NCI-H2227 (cell line): Measurements from ENCODE around the gene PLEK.
A peak's percentile ranks its signal among the peaks of the same experiment; 100 is the strongest.
"Not testable (repeated sequence)": the region's sequence is repeated elsewhere in the genome, so short reads cannot be mapped to it uniquely, and the experiment has no call there.

ENCODE experiments used
- DNase-seq: peaks from one replicate; lab custom pipeline; 2025; ENCODE audit not compliant: unreplicated experiment; lab: John Stamatoyannopoulos, UW

PLEK gene

DNA sequence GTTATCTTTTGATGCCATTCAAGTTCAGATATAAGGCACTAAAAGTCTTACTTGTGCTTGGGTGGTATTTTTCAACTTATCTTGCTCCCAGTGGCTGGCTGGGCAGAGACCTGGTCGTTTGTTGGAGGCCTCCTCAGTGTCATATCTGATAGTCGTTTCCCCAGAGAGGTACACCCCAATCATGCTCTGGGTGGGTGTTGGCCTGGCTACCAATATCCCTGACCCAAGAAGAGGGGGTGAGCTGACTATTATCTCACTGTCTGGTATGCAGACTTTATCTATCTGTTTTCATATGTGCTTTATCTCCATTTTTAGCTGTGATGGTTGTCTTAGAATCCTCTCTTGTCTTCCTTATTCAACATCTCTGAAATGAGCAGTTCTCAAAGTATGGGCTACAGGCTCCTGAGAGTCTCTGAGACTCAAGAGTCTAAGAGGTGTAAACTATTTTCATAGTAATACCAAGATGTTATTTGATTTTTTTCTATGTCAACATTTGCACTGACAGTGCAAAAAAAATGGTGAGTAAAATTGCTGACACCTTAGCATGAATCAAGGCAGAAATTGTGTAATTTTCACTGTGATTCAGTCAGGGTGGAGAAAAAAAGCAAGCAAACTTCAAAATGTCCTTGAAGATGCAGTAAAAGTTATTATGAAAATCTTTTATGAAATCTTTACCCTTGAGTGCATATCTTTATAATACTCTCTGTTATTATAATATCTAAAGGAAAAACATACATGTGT, 12.3 kb upstream of the PLEK start:
- no peak for DNase-seq

DNA sequence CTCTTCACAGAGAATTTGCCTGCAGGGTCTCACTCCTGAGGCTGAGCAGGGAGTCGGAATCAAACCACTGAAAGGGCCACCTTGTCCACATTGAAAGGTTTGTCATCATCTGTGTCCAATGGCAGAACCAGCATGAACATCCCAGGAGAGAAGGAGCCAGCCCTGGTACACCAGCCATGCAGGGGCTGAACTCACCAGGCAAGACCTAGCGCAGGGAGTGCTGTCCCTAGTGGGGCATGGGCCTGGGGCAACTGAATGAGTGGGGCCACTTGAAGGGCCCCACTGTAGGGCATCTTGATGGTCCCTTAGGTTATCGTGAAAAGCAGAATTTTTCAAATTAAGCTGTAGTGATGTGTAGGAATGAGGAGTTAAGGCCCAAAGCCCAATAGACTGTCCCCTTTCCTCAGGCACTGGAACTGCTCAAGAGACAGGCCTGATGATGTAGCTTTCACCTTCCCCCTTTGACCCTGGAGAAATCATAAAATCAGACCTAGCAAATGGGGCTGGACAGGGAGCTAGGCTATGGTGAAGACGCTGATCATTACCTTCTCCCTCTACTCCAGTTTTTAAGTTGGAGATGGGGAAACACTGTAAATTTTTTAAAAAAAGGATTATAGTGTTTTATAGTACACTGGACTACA, 8.4 kb upstream of the PLEK start:
- DNase-seq, result no peak

DNA sequence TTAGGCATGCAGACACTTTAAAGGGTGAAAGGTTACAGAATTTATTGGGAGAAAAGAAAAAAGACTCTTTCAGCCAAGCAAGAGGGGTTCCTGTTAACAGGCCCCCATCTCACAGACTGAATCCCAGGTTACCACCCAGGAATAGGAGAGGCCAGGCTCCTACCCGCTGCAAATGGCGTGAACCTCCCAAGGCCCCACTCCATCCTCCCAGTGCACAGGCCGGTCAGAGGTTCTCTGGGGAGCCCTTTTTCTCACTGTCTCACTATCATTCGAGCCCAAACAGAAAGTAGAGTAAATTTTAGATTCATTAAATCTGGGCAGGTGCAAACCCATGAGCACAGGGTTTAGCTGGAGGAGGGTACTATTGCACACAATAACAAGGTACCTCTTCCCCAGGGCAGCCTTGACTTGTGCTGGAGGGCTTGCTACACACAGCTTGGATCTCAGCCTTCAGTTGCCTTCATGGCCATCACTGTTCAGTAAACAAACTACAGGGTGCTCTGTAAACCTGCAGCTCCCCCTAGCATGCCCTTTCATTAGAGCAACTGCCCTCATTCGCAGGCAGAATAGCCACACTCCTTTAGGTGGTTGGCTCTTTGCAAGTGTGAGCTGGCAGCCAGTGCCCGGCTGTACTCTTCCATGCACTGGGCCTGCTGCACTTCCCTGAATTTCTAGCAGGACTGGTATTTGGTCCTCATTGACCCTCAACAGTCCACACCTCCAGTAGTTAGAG, 7.3 kb upstream of the PLEK start:
- peak; percentile 42 for DNase-seq

DNA sequence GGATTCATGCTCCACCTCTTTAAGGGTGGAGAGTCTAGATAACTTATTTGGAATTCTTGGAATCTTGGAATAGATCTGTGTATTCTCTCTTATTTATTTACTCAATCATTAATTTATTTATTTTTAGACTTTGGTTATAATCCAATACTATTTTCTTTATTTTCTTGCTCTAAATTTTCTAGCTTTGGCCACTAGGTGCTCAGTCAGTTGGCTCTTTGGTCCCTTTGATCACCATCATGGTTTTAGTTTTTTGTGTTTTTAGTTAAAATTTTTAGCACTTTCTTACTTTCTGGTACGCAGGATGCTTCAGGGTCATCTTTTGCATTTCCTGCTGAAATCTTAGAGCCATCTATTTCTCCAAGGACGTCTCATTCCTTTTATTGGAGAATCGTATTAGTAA, 5.2 kb upstream of the PLEK start:
- DNase-seq, result no peak

DNA sequence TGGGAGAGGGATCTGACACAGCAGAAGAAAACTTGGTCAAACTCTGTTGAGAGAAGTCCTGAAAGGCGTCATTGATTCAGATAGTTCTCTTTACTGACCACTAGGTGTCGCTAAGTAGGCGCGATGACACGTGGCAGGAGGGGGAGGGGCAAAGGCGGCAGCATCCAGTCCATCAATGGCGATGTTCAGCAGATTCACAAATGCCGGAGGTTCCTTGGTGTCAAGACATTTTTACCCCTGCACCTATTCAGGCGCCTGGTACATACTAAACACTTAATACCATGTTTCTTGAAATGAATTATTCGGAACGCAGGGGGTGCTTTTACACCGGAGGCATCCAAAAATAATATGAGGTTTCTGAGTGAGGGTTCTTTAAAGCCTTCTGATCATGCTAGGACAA, 3.0 kb upstream of the PLEK start:
- peak; percentile 40 for DNase-seq

DNA sequence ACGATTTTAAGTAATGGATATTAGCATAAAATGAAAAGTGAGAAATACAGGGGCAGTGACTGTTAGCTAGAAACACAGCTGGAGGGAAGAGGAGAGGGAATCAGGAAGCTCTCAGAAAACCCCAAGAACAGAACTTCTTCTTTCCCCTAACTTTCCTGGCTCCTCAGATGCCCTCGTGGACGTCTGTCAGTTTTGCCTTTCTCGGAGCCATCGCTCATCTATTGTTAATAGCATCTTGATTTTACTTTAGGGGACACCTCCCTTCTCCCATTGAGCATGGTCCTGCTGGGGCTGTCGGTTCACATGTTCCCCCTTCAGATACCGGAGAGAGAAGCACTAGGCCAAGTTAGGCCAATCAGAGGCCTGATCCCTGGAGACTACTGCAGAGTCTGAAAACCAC, 2.3 kb upstream of the PLEK start:
- DNase-seq, result no peak

DNA sequence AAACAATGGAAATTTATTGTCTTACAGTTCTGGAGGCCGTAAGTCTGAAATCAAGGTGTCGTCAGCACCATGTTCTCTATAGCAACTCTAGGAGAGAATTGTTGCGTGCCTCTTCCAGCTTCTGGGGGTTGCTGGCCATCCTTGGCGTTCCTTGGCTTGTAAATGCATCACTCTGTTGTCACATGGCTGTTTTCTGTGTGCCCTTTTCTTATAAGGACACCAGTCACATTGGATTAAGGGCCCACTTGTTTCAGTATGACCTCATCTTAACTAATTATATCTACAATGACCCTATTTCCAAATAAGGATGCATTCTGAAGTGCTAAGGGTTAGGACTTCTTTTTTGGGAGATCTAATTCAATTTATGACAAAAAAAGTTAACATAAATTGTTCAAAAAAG, 1.4 kb upstream of the PLEK start:
- no peak for DNase-seq

DNA sequence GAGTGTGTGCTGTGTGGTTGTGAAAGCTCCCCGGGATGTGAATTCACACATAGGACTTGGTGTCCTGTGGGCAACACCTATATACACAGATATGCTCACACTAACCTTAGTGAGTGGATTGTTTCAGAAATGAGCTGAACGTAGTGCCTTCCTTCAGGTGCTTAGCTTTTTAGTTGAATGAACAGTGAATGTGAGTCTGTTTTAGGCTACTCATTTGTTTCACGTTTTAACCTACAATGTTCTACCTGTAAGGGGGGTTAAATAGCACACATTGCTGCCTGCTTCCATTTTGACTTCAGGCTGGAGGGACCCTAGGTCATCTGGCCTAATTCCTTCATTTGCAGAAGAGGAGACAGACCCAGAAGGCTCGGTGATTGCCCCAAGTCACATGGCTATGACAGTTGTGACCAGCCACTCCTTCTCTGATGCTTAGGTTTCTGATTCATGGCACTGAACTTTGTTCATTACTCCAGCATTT, 1.0 kb downstream of the PLEK start:
- no peak for DNase-seq

DNA sequence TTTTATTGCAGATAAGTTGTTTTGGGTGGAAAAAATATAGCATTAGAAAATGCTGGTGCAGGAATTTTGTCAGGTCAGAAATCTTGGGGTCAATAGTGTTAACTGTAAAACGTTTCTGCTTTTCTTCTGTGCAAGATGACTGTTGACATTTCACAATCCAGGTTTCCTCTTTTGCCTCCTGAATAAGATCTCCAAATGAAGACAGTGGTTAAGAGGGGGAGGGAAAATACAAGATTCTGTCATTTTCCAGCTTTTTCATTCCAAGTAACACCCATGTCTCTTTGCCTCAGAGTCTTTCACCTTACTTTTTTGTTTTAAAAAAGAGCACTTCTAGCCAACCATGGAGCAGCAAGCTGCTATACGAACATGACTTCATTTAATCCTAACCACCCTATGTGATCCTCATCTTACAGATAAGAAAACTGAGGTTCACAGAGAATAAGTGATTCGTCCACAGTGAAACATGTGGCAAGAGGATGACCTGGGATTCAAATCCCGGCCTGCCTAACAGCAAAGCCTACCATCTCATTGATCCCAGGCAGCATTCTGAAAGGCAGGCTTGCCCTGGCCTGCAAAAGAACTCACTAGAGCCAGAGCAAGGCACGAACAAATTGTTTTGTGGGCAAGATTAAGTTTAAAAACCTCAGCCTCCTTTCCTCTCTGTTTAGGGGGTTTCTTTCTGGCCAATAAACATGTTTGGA, 3.0 kb downstream of the PLEK start:
- DNase-seq, result no peak

DNA sequence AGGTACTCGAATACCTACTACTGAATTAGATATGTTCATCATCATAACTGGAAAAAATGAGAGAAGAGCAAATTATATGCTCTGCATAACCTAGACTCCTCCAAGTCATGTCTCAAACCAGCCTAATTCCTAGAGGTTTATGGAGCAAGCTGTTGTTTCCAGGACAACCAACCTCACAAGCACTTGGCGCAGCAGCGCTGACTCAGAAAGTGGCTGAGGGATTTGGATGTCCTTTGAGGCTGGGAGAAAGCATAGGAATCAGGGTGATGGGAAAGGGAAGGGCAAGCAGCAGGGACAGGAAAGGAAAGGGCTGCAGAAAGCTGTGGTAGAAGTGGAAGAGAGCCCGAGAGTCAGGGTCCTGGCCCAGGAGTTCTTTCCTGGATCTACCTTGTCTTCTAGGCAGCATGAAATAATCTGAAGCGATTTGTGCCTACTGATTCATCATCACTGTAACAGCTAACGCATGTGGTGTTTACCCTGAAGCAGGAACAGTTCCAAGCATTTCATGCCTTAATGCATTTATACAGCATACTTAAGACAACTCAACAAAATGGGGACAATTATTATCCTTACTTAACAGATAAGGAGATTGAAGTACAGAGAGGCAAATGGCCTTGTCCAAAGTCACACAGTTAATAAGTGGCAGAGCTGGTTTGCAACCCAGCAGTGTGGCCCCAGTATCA, 3.7 kb downstream of the PLEK start:
- peak; percentile 71 for DNase-seq

DNA sequence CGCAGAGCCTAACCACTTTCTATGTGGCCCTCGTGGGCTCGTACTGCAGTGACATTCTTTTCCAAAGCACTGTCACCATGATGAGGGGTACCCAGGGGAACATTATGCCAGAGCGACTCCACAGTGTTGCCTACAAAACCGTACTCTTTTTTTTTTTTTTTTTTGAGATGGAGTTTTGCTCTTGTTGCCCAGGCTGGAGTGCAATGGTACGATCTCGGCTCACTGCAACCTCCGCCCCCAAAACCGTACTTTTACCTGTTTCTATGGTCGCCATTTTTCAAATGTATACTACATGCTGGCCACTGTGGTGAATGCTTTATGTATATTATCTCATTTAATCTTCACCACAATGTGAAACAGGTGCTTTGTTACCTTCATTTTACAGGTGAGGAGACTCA, 4.3 kb downstream of the PLEK start:
- DNase-seq, result no peak

DNA sequence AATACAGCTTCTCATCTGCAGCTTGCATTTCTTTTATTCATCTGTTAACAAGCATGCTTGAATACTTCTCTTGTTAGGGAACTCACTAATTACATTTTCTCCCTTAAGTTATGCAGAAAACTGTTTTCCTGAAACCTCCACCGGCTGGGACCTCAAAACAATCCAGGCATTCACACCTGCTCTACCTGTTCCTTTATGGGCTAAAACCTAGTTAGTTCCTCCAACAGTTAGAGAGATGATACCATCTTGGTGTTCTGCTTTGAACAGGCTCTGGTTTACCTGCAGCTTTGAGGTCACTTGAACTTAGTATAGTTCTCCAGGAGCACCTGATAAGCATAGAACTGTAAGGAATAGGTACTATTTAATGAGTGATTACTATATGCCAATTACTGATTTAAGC, 6.1 kb downstream of the PLEK start:
- no peak for DNase-seq

DNA sequence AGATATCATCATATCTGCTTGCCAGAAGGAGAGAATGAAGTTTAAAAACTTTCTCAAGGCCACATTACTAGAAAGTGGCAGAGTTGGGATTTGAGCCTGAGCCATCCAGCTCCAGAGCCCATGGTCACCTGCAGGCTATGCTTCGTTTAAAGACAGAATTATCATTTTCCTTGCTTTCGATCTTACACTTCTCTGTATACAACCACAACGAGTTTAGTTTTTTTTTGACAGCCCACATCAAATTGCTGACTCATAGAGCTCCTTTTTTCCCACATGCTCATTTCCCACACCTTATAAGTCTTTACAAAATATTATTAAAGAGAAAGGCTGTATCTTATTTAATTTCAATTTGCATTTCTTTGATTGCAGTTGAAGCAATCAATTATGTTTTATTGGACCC, 6.5 kb downstream of the PLEK start:
- DNase-seq, result no peak

DNA sequence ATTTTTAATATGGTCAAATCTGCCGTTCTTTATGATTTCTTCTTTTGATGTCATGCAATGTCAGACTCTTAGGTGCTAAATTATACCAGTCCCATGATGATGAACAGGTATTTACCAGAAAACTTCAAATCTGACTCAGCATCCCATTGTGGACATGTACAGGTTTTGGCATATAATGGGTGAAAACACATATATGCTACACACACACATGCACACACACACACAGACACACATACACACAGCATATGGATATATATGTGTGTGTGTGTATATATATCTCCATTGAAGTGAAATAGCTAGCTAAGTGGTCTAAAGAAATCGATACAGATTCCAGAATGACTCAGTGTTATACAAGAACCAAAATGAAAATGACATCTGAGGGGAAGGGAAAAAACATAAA, 7.4 kb downstream of the PLEK start:
- no peak for DNase-seq

DNA sequence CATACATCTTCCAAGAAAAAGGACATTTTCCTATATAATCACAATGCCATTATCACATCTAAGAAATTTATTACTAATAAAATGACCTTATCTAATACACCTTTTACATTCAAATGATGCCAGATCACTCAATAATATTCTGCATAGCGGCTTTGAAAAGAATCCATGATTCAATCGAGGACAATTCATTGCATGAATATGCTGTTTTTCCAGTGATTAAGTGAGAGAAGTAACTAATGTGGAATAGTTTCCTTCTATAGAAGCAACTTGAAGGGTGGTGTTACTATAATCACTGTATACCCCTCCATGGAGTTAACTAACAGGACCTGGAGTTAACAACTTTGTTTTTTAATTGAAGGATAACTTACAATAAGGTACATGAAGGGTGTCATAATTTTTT, 9.1 kb downstream of the PLEK start:
- DNase-seq, result no peak

DNA sequence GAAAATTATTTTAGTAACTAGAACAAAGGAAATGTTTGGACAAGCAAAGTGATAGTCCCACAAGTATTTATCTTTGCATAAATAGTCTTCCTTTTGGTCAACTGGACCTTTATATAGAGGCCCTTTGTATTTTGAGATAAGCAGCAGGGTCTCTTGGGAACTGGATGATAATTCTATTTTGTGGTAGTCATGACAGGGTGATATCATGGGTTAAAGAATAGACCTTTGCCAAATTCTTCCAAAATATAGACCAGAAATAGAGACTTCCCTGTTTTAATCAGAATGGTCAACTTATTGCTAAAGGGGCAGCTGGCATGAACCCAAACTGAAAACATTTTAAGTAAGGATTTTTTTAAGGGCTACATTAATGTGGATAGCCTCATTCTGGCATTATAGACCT, 10.5 kb downstream of the PLEK start:
- no peak for DNase-seq

DNA sequence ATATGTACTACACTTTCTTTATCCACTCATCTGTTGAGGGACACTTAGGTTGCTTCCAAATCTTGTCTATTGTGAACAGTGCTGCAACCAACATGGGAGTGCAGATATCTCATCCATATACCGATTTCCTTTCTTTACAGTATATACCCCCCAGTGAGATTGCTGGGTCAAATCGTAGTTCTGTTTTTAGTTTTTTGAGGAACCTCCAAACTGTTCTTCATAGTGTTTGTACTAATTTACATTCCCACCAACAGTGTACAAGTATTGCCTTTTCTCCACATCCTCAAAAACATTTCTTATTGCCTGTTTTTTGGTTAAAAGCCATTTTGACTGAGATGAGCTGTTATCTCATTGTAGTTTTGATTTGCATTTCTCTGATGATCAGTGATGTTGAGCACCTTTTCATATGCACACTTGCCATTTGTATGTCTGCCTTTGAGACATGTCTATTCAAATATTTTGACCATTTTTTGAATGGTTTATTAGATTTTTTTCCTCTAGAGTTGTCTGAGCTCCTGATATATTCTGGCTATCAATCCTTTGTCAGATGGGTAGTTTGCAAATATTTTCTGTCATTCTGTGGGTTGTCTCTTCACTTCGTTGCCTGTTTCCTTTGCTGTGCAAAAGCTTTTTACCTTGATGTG, 12.2 kb downstream of the PLEK start:
- no peak for DNase-seq

DNA sequence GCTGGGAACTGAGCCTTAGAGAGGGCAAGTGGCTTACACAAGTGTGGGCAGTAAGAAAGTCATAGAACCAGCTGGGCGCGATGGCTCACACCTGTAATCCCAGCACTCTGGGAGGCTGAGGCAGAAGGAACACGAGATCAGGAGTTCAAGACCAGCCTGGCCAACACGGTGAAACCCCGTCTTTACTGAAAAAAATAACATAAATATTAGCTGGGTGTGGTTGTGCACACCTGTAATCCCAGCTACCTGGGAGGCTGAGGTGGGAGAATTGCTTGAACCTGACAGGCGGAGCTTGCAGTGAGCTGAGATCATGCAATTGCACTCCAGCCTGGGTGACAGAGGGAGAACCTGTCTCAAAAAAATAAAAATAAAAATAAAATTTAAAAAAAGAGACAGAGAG, 13.7 kb downstream of the PLEK start:
- not testable (repeated sequence) for DNase-seq

DNA sequence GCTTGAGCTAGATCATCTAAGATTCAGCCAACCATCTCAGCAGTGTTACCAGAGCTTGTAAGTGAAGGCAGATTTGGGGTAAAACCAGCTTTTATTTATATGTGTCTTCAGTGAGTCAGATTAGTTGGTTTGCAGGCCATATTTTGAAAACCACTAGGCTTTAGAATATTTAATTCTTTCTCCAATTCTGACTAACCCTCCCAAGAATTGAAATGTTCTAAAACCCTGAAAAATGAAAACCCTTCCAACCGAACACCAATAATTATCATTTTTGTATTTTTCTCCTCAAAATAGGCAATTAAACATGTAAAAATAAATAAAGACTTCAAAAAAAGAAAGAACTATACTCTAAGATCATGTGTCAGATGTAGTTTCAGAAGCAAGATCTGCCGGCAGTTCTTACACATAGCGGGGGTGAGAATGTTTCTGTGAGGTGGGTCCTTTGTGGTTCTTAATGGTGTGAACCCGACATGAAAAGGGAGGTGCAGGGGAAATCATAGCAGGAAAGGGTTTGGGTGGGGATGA, 14.2 kb downstream of the PLEK start:
- DNase-seq, result no peak

DNA sequence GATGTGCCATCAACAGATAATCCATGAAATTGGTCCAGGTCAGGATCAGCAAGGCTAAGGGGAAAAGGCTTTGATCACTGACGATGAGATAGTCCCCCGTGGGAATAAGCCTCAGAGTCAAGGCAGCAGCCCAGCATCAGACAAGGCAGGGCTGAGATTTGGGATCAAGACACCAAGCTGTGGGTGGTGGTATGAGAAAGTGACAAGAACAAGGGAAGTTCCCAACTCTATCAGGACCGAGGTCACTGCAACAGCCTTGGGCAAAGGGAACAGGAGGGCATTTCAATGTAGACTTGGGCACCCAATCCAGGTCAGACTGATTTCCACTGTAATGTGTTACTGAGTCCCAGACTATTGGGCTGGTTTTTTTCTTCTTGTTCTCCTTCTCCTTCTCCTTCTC, 18.7 kb downstream of the PLEK start:
- no peak for DNase-seq
